RPMI7951 (cell line): Measurements from ENCODE around the gene BICC1. TPM values are rescaled to one million over a fixed set of nuclear protein-coding genes. Genes with fewer than 3 reads are reported as not detected.
A peak's percentile ranks its signal among the peaks of the same experiment; 100 is the strongest.
"Not testable (repeated sequence)": the region's sequence is repeated elsewhere in the genome, so short reads cannot be mapped to it uniquely, and the experiment has no call there.

ENCODE experiments used
- DNase-seq: peaks from one replicate; pipeline ENCODE4 v3.0.0-alpha.2; 2012; ENCODE audit warnings: low read depth
- total RNA-seq: library from RNA; depleted of rRNA; stranded (reverse); fragments of >200 nt; shearing (Covaris generic); gene quantifications from 2 replicates; pipeline ENCODE4 v1.2.3, GENCODE V29; 2014; rRNA removed

BICC1 gene
- total RNA-seq, 1 experiment from 2014 or later = 37.6 TPM

- no peak for DNase-seq
Measured at GRCh38 chr10:58857251-58857805, 344.7 kb downstream of the BICC1 start.

- DNase-seq = not testable (repeated sequence)
Measured at GRCh38 chr10:58858123-58858522, 345.5 kb downstream of the BICC1 start.

GRCh38 chr10:58859526-58859925, 346.9 kb downstream of the BICC1 start:
- DNase-seq = no peak

GRCh38 chr10:58867683-58868082, 355.0 kb downstream of the BICC1 start:
- no peak for DNase-seq

GRCh38 chr10:58868736-58869435, 356.2 kb downstream of the BICC1 start:
- DNase-seq = peak; percentile 27

GRCh38 chr10:58870070-58870469, 357.4 kb downstream of the BICC1 start:
- no peak for DNase-seq

- no peak for DNase-seq
Measured at GRCh38 chr10:58873161-58873560, 360.5 kb downstream of the BICC1 start.

Other genes starting within 250 kb of the BICC1 start
- gene IPMK, start 245.0 kb upstream of the BICC1 start, total RNA-seq = 10.7 and 12.9 TPM in 2 replicates
- 52.0 and 54.5 TPM in 2 replicates for gene CISD1, start 243.7 kb upstream of the BICC1 start, total RNA-seq
- gene UBE2D1, start 177.9 kb upstream of the BICC1 start, total RNA-seq = 18.2 and 21.5 TPM in 2 replicates
- 28.8 and 33.4 TPM in 2 replicates for gene TFAM, start 127.5 kb upstream of the BICC1 start, total RNA-seq